Epithelial cell of proximal tubule (primary cell): Measurements from ENCODE around the gene BRMS1L. TPM values are rescaled to one million over a fixed set of nuclear protein-coding genes. Genes with fewer than 3 reads are reported as not detected.

Experiments used
- DNase-seq: peaks from one replicate; pipeline ENCODE4 v3.0.0-alpha.2; 2011; ENCODE audit warnings: low read depth
- H3K4me3 ChIP-seq: 2 replicates; pipeline ENCODE4 v1.5.1; 2011; ENCODE audit warnings: low read depth, mild to moderate bottlenecking, low read length
- CTCF ChIP-seq: conservative IDR thresholded peaks from 2 replicates; pipeline ENCODE4 v1.5.1; 2012; ENCODE audit warnings: low read depth, mild to moderate bottlenecking, low read length
- total RNA-seq: library from RNA; depleted of rRNA; stranded (reverse); fragments of >200 nt; gene quantifications from 2 replicates; pipeline ENCODE4 v1.2.3, GENCODE V29; 2015

BRMS1L gene
- total RNA-seq, 1 donor from 2014 or later = 5.2 TPM

GRCh38 chr14:35858521-35859209 lies 32.5 kb downstream of the BRMS1L start:
- no peak for TF ChIP-seq CTCF
- DNase-seq = no peak
- no peak overlapping the region for H3K4me3 ChIP-seq

GRCh38 chr14:35861204-35861868 lies 35.2 kb downstream of the BRMS1L start:
- DNase-seq = no peak
- TF ChIP-seq CTCF = no peak
- H3K4me3 ChIP-seq = no peak overlapping the region

- DNase-seq = no peak
- no peak overlapping the region for H3K4me3 ChIP-seq
- no peak for TF ChIP-seq CTCF
Observed at GRCh38 chr14:35865611-35866324, 39.6 kb downstream of the BRMS1L start.

- DNase-seq = no peak
- H3K4me3 ChIP-seq = no peak overlapping the region
- TF ChIP-seq CTCF = no peak
Observed at GRCh38 chr14:35866595-35867279, 40.6 kb downstream of the BRMS1L start.

- no peak for DNase-seq
- no peak overlapping the region for H3K4me3 ChIP-seq
- no peak for TF ChIP-seq CTCF
Observed at GRCh38 chr14:35867280-35867629, 41.1 kb downstream of the BRMS1L start.

- no peak for TF ChIP-seq CTCF
- no peak for DNase-seq
- no peak overlapping the region for H3K4me3 ChIP-seq
Observed at GRCh38 chr14:35875296-35875695, 49.2 kb downstream of the BRMS1L start.
